ENCODE results near the gene PYDC2.

PYDC2 gene

DNA sequence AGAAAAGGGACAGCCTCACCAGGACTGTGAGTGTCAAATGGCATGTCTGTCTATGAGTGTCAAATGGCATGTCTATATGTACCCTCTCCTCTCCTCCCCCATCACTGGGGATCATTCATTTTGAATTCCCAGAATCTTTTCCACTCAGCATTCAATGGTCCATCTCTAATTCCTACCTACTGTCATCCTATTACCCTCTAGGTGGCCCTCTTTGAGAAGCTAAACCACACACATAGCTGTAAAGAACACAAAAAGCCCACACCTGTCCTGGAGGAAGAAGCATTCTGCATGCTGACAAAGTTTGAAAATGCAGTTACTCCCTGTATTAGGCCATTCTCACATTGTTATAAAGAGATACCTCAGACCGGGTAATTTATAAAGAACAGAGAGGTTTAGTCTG is 46.2 kb upstream of the PYDC2 start:
- no peak overlapping the region for H3K27ac ChIP-seq (ENCODE audit: low read depth, low read length)
- H3K9ac ChIP-seq (ENCODE audit: low read length) = no peak overlapping the region
- peaks cover 6% of the 10 kb centered on the region; the same call in 1 of the 2 replicates for H3K9me3 ChIP-seq (ENCODE audit: insufficient read depth, low read length)
- H3F3A ChIP-seq (ENCODE audit: insufficient read depth) = no peaks in the 10 kb centered on the region
- no peak overlapping the region for H3K4me2 ChIP-seq (ENCODE audit: low read depth, low read length, poor library complexity, severe bottlenecking)
- no peaks in the 10 kb centered on the region for H3K27me3 ChIP-seq (ENCODE audit: low read length)
- no peaks in the 10 kb centered on the region for H3K36me3 ChIP-seq (ENCODE audit: low read length)
- H4K20me1 ChIP-seq (ENCODE audit: low read depth, low read length) = no peaks in the 10 kb centered on the region
- H2AFZ ChIP-seq (ENCODE audit: low read depth, low read length, severe bottlenecking) = no peak overlapping the region
- H3K9me2 ChIP-seq (replicated peaks; ENCODE audit: insufficient read depth, low read length) = no peaks in the 10 kb centered on the region
- H3K4me3 ChIP-seq (ENCODE audit: insufficient read depth, low read length, poor library complexity, severe bottlenecking) = no peak overlapping the region
- TF ChIP-seq, protein P1, sequence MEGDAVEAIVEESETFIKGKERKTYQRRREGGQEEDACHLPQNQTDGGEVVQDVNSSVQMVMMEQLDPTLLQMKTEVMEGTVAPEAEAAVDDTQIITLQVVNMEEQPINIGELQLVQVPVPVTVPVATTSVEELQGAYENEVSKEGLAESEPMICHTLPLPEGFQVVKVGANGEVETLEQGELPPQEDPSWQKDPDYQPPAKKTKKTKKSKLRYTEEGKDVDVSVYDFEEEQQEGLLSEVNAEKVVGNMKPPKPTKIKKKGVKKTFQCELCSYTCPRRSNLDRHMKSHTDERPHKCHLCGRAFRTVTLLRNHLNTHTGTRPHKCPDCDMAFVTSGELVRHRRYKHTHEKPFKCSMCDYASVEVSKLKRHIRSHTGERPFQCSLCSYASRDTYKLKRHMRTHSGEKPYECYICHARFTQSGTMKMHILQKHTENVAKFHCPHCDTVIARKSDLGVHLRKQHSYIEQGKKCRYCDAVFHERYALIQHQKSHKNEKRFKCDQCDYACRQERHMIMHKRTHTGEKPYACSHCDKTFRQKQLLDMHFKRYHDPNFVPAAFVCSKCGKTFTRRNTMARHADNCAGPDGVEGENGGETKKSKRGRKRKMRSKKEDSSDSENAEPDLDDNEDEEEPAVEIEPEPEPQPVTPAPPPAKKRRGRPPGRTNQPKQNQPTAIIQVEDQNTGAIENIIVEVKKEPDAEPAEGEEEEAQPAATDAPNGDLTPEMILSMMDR (IDR thresholded peaks at IDR 0.05; ENCODE audit: insufficient read depth, low read length, poor library complexity, severe bottlenecking) = no peak
- TF ChIP-seq EZH2phosphoT487 (conservative IDR thresholded peaks at IDR 0.05; ENCODE audit: low read length) = no peak
- H3K79me2 ChIP-seq (ENCODE audit: insufficient read depth, low read length) = no peaks in the 10 kb centered on the region

DNA sequence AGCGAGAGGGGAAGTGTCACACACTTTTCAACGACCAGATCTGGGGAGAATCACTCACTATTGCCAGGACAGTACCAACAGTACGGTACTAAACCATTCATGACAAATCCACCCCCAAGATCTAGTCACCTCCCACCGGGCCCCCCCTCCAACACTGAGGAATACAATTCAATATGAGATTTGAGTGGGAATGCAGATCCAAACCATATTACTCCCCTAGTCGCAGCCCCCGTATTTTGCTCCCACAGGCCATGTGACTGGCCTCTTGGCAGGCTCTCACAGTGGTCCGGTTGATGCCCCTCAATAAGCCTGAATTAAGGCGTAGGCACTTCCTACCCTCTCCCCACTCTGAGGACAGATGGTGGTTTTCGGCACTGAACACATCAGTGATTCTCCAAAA is 45.4 kb upstream of the PYDC2 start:
- H3K9me2 ChIP-seq (replicated peaks; ENCODE audit: insufficient read depth, low read length) = no peaks in the 10 kb centered on the region
- H3K27ac ChIP-seq (ENCODE audit: low read depth, low read length) = no peak overlapping the region
- TF ChIP-seq, protein P1 (IDR thresholded peaks at IDR 0.05; ENCODE audit: insufficient read depth, low read length, poor library complexity, severe bottlenecking) = no peak
- TF ChIP-seq EZH2phosphoT487 (conservative IDR thresholded peaks at IDR 0.05; ENCODE audit: low read length) = no peak
- H3K9ac ChIP-seq (ENCODE audit: low read length) = no peak overlapping the region
- no peaks in the 10 kb centered on the region for H4K20me1 ChIP-seq (ENCODE audit: low read depth, low read length)
- 0 out of 2 replicates have a peak, but pooled peaks cover 4% of the 10 kb centered on the region for H3K9me3 ChIP-seq (ENCODE audit: insufficient read depth, low read length)
- H3F3A ChIP-seq (ENCODE audit: insufficient read depth) = no peaks in the 10 kb centered on the region
- peak overlapping the region; percentile 64 for H2AFZ ChIP-seq (ENCODE audit: low read depth, low read length, severe bottlenecking)
- H3K27me3 ChIP-seq (ENCODE audit: low read length) = no peaks in the 10 kb centered on the region
- H3K79me2 ChIP-seq (ENCODE audit: insufficient read depth, low read length) = no peaks in the 10 kb centered on the region
- H3K4me3 ChIP-seq (ENCODE audit: insufficient read depth, low read length, poor library complexity, severe bottlenecking) = no peak overlapping the region
- no peak overlapping the region for H3K4me2 ChIP-seq (ENCODE audit: low read depth, low read length, poor library complexity, severe bottlenecking)
- no peaks in the 10 kb centered on the region for H3K36me3 ChIP-seq (ENCODE audit: low read length)

DNA sequence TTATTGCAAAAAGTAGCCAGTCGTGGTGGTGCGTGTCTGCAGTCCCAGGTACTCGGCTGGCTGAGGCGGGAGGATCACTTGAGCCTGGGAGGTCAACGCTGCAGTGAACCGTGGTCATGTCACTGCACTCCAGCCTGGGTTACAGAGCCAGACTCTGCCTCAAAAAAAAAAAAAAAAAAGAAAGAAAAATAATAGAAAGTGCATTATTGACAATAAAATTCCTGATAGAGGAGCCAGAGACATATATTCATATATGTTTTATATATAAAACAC is 43.6 kb upstream of the PYDC2 start:
- Histone ChIP-seq H3F3A (ENCODE audit: insufficient read depth) (no peaks in the 10 kb centered on the region), H3K27ac (ENCODE audit: low read depth, low read length) (no peak overlapping the region), H2AFZ (ENCODE audit: low read depth, low read length, severe bottlenecking) (no peak overlapping the region), H3K36me3 (ENCODE audit: low read length) (no peaks in the 10 kb centered on the region), H3K9ac (ENCODE audit: low read length) (no peak overlapping the region), H3K9me3 (ENCODE audit: insufficient read depth, low read length) (no peaks in the 10 kb centered on the region), H3K79me2 (ENCODE audit: insufficient read depth, low read length) (no peaks in the 10 kb centered on the region), H4K20me1 (ENCODE audit: low read depth, low read length) (no peaks in the 10 kb centered on the region), H3K27me3 (ENCODE audit: low read length) (no peaks in the 10 kb centered on the region), H3K9me2 (replicated peaks; ENCODE audit: insufficient read depth, low read length) (no peaks in the 10 kb centered on the region), H3K4me2 (ENCODE audit: low read depth, low read length, poor library complexity, severe bottlenecking) (no peak overlapping the region), H3K4me3 (ENCODE audit: insufficient read depth, low read length, poor library complexity, severe bottlenecking) (no peak overlapping the region)
- TF ChIP-seq EZH2phosphoT487 (conservative IDR thresholded peaks at IDR 0.05; ENCODE audit: low read length) = no peak
- TF ChIP-seq, protein P1 (IDR thresholded peaks at IDR 0.05; ENCODE audit: insufficient read depth, low read length, poor library complexity, severe bottlenecking) = no peak

DNA sequence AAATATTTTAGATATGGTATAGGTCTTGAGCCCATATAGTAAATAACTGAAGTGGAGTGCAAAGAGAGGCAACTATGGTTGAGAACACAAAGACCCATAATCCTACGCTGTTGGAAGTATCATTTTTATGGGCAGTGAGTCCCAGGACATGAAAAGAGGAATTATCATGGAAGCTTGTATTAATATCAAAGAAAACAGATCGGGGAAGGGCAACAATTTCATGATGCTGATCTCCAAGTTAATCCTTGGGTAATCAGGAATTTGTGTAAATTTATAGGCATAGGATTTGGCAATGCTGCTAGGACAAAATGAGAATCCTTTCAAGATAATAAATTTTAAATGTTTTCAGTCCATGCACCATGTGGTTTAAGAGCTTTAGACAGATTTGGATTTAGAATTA is 40.2 kb upstream of the PYDC2 start:
- Histone ChIP-seq H3K9me3 (ENCODE audit: insufficient read depth, low read length) (no peaks in the 10 kb centered on the region), H3K27ac (ENCODE audit: low read depth, low read length) (no peak overlapping the region), H3K9ac (ENCODE audit: low read length) (no peak overlapping the region), H4K20me1 (ENCODE audit: low read depth, low read length) (no peaks in the 10 kb centered on the region), H3K79me2 (ENCODE audit: insufficient read depth, low read length) (no peaks in the 10 kb centered on the region), H3K36me3 (ENCODE audit: low read length) (no peaks in the 10 kb centered on the region), H3K4me3 (ENCODE audit: insufficient read depth, low read length, poor library complexity, severe bottlenecking) (no peak overlapping the region), H3K4me2 (ENCODE audit: low read depth, low read length, poor library complexity, severe bottlenecking) (no peak overlapping the region), H3K9me2 (replicated peaks; ENCODE audit: insufficient read depth, low read length) (no peaks in the 10 kb centered on the region), H3K27me3 (ENCODE audit: low read length) (no peaks in the 10 kb centered on the region), H3F3A (ENCODE audit: insufficient read depth) (no peaks in the 10 kb centered on the region), H2AFZ (ENCODE audit: low read depth, low read length, severe bottlenecking) (no peak overlapping the region)
- TF ChIP-seq, protein P1 (IDR thresholded peaks at IDR 0.05; ENCODE audit: insufficient read depth, low read length, poor library complexity, severe bottlenecking) = no peak
- no peak for TF ChIP-seq EZH2phosphoT487 (conservative IDR thresholded peaks at IDR 0.05; ENCODE audit: low read length)

All from SU-DHL-6 (cell line).